ENCODE results near the gene TERT.
"Not testable (repeated sequence)": the region's sequence is repeated elsewhere in the genome, so short reads cannot be mapped to it uniquely, and the experiment has no call there.

The TERT gene

GRCh38 chr5:1277781-1278180, 17.1 kb downstream of the TERT start:
- no peak for DNase-seq

GRCh38 chr5:1277331-1277730, 17.5 kb downstream of the TERT start:
- DNase-seq = no peak

- no peak for DNase-seq
Observed at GRCh38 chr5:1276930-1277329, 17.9 kb downstream of the TERT start.

DNA sequence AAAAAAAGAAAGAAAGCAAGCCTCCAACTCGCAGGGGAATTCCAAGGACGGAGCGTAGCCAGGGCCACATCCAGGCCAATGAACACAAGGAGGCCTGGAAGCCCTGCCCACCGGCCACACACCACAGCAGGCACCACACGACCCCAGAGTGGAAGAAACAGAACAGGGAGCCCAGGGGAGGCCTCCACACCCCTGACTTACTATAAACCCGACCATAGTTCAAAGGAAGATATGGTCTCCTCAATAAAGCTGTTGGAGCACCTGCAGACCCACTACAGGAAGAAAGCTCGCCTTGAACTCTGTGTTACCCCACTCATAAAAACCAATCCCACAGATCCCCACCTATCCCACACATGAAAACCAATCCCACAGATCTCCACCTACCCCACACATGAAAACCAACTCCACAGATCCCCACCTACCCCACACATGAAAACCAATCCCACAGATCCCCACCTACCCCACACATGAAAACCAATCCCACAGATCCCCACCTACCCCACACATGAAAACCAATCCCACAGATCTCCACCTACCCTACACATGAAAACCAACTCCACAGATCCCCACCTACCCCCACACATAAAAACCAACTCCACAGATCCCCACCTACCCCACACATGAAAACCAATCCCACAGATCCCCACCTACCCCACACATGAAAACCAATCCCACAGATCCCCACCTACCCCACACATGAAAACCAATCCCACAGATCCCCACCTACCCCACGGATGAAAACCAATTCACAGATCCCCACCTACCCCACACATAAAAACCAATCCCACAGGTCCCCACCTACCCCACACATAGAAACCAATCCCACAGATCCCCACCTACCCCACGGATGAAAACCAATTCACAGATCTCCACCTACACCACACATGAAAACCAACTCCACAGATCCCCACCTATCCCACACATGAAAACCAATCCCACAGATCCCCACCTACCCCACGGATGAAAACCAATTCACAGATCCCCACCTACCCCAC, 19.2 kb downstream of the TERT start:
- not testable (repeated sequence) for DNase-seq

DNA sequence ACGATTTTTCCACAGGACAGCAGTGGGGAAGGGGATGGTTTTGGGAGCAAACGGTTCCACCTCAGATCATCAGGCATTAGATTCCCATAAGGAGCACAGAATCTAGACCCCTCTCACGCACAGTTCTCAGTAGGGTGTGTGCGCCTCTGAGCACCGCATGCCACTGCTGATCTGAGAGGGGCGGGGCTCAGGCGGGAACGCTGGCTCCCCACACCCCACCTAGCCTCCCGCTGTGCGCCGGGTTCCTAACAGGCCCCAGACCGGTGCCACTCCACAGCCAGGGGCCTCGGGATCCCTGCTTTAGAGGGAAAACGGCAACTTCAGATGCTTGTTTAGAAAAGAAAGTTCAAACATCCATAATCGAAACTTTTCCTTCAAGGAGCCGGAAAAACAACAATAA, 20.4 kb downstream of the TERT start:
- no peak for DNase-seq

DNA sequence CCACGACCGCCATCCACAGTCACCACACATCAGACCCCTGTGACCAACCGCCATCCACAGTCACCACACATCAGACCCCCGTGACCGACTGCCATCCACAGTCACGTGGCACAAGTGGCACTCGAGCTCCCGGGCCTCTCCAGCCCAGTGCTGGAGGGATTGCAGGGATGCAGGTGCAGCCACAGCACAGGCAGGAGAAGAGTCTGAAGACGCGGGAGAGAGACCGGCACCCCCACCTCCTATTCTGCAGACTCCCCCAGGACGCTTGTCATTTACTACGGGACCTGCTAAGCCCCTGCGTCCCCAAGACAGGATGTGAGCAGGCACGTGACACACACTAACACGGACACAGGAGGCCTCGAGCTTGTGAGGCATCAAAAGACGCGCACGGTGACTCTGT, 21.1 kb downstream of the TERT start:
- DNase-seq = no peak

- no peak for DNase-seq
Observed at GRCh38 chr5:1272201-1272600, 22.7 kb downstream of the TERT start.

DNA sequence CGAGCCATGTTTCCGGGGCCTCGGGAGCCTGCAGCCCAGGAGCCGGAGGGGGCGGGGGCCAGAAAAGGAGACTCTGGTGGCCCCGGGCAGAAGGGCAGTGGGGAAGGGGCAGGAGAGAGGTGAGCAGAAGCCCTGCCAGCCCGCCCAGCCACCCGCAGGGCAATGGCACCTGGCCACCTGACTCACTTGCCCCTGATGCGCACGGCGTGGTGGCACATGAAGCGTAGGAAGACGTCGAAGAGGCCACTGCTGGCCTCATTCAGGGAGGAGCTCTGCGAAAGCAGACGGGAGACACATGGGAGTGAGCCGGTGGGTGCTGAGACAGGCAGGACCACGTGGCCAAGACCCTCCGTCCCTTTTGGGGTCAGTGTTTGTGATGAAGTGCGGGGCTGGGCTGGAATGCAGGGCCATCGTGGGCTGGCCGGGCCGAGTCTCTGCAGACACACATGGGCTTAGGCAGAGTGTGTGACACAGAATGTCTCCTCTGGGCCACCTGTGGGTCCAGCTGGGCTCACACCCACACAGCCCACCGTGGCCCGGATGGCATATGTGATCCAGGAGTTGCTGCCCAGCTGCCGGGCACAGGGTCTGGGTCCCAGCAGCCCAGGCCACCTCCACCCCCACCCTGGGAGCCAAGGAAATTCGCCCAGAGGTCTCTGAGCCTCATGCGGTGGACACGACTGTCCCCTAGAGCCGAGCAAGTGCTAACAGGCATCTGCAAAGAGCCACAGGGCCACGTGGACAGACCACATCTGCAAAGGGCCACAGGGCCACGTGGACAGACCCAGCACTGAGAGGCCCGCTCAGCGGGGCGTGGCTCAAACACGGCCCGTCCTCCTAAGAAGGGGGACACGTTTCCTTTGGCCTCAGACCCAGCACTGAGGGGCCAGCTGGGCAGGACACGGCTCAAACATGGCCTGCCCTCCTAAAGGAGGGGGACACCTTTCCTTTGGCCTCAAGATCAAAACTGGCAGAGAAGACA, 23.6 kb downstream of the TERT start:
- no peak for DNase-seq

DNA sequence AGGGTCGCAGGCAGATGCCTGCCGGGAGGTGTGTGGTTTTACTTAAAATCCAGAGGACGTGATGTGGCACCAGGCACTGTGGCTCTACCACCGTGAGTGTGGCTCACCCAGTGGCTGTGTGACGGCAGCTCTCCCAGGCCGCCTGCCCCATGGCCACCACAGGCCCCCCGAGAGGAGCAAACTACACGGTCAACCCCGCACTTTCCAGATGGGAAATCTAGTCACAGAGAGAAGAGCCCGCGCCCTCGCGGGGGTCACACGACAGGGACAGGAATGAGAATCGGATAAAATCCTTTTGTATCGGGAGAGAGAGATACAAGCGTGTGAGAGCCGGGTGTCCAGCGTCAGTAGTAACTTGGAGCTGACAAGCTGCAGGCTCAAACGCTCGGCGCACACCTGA, 24.4 kb downstream of the TERT start:
- no peak for DNase-seq

- no peak for DNase-seq
Observed at GRCh38 chr5:1268666-1269065, 26.2 kb downstream of the TERT start.

- DNase-seq = no peak
Observed at GRCh38 chr5:1268056-1268455, 26.8 kb downstream of the TERT start.

- DNase-seq = not testable (repeated sequence)
Observed at GRCh38 chr5:1267464-1267863, 27.4 kb downstream of the TERT start.

DNA sequence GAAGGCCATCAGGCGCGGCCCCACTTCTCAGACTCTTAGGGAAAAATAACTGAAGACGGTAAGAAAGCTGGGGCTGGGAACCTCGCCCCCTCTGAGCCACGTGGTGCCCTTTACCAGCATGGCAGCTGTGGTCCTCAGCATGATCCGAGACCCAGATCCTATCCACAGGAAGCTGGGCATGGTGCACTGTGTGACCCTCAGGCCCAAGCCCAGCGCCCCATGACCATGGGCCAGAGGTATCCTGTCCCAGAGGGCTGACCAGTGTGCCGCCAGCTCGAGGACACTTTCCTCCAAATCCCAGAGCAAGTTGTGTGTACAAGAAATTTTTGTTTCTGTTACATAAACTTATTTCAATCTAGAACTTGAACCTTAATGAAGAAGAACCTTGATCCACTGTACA, 28.1 kb downstream of the TERT start:
- no peak for DNase-seq

DNA sequence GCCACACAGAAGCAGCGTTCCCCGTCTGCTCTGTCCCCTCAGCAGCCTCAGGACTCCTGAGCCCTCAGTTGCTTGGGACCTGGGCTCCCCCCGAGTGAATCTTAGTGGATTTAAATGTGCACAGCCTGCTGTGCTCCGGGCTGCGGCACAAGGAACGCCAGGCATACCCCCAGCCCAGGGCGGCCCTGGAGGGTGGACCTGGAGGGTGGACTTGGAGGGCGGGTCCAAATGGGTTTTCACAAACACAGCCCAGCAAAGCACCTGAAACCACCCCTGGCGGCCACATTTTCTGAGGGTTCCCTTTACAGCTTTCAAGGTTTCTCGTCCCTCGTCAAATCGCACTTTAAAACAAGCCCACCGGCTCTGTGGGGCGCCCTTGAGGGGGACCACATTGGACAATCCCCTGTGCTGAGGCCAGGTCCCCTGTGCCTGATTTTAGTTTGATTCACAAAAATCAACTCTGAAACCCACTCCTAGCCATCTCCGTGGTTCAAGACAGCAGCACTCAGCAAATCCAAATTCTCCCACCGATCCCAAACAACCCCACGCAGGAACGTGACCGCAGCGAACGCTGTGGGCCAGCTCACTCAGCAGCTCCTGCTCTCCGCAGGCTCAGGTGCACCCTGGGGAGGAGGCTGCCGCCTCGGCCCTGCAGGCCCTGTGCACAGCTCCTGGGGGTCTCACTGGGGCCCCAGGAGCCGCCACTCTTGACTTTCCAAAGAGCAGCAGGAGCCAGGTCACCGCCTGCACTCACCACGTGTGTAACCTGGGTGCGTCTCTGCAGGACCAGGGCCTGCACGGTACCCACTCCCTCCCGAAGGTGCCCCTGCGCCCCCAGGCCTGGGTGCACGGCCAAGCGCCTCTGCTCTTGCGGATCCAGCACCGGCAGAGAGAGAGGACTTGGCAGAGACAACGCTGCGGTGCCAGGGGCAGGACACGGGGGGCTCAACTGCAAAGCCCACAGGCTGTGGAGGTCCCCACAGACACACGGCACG, 29.1 kb downstream of the TERT start:
- no peak for DNase-seq

GRCh38 chr5:1265026-1265425, 29.8 kb downstream of the TERT start:
- DNase-seq = no peak

- no peak for DNase-seq
Observed at GRCh38 chr5:1264211-1264610, 30.7 kb downstream of the TERT start.

DNA sequence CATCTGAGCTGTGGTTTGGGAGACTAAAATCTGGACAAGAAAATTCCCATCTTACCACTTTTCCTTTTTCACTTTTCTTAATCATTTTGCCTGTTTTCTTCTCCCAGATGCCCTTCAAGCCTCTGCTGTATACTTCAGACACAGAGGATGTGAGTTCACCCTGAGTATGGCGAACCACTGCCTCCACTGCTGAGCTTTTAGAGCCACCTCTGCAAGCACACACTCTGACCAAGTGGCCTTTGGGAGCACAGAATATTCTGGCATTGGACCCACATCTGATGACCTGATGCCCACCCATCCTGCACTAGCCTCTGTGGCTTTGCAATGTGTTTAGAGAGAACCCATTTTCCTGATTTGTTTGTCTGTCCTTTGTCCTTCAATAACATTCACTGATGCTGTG, 32.5 kb downstream of the TERT start:
- no peak for DNase-seq

DNA sequence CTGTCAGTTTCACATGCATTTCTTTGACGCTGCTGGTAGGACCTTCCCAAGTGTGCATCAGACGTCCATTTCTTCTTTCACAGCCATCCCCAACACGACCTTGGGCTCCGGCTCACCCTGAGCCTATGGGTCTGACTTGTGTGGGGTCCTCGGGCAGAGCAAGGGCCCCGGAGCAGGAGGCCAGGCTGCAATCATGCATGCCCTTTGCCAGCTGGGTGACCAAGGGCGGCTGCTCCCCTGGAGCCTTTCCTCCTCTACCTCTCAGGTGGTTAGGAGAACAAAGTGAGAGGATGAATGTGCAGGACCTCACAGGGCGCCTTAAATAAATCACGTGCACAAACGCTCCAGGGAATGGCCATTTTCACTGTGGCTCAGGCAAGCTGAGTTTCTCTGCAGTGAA, 33.2 kb downstream of the TERT start:
- DNase-seq = no peak

DNA sequence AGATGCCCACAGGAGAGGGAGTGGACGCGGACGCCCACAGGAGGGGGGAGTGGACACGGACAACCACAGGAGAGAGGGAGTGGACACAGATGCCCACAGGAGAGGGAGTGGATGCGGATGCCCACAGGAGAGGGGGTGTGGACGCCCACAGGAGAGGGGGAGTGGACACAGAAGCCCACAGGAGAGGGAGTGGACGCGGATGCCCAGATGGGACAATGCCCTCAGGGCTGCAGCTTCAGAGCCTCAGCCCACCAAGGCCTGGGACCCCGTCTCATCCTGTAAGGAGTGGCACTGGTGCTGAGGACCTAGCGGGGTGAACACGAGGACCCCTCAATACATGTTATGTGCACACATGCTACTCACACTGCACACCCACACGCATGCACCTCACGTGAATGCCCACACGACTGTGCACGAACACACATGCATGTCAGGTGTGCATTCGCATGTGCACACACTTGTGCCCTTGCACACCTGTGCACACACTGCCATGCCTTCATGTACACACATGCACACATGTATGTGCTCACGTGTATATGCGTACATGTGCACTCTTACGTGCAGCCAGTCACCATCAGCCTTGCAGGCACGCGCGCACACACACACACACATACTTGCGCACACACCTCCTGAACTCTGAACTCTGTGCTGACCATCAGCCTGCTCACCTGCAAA, 34.9 kb downstream of the TERT start:
- DNase-seq = no peak

GRCh38 chr5:1257841-1258240, 37.0 kb downstream of the TERT start:
- DNase-seq = no peak

GRCh38 chr5:1257363-1257762, 37.5 kb downstream of the TERT start:
- no peak for DNase-seq

- DNase-seq = no peak
Observed at GRCh38 chr5:1256776-1257175, 38.1 kb downstream of the TERT start.
